GM19467 (cell line): ENCODE data around the gene DPP6.

Experiments
- ATAC-seq: cut with Tn5 transposase; IDR thresholded peaks from one replicate; pipeline ENCODE4 v1.9.1; 2021; ENCODE audit warnings: mild to moderate bottlenecking, moderate library complexity; ENCODE audit not compliant: unreplicated experiment

The DPP6 gene

GRCh38 chr7:154394804-154395203 is 342.6 kb downstream of the DPP6 start:
- no peak for ATAC-seq

- no peak for ATAC-seq
These were observed 354.1 kb downstream of the DPP6 start for GRCh38 chr7:154406312-154406711.

- no peak for ATAC-seq
These were observed 357.6 kb downstream of the DPP6 start for GRCh38 chr7:154409703-154410311.

GRCh38 chr7:154412105-154412504 is 359.9 kb downstream of the DPP6 start:
- ATAC-seq, result no peak

- ATAC-seq, result no peak
These were observed 363.7 kb downstream of the DPP6 start for GRCh38 chr7:154415709-154416399.

- ATAC-seq, result no peak
These were observed 364.5 kb downstream of the DPP6 start for GRCh38 chr7:154416714-154417113.

- ATAC-seq, result no peak
These were observed 367.1 kb downstream of the DPP6 start for GRCh38 chr7:154419344-154419743.

GRCh38 chr7:154423231-154423630 is 371.0 kb downstream of the DPP6 start:
- ATAC-seq, result no peak

- ATAC-seq, result no peak
These were observed 372.2 kb downstream of the DPP6 start for GRCh38 chr7:154424350-154424749.

GRCh38 chr7:154425271-154425670 is 373.1 kb downstream of the DPP6 start:
- ATAC-seq, result no peak

GRCh38 chr7:154426778-154427177 is 374.6 kb downstream of the DPP6 start:
- ATAC-seq, result no peak

GRCh38 chr7:154427533-154427932 is 375.3 kb downstream of the DPP6 start:
- no peak for ATAC-seq

GRCh38 chr7:154429666-154430404 is 377.6 kb downstream of the DPP6 start:
- no peak for ATAC-seq

- no peak for ATAC-seq
These were observed 378.4 kb downstream of the DPP6 start for GRCh38 chr7:154430640-154431039.

- no peak for ATAC-seq
These were observed 378.8 kb downstream of the DPP6 start for GRCh38 chr7:154431045-154431444.

- ATAC-seq, result no peak
These were observed 381.7 kb downstream of the DPP6 start for GRCh38 chr7:154433632-154434598.

GRCh38 chr7:154436560-154436959 is 384.4 kb downstream of the DPP6 start:
- no peak for ATAC-seq

- ATAC-seq, result no peak
These were observed 385.0 kb downstream of the DPP6 start for GRCh38 chr7:154437234-154437633.

GRCh38 chr7:154438571-154439367 is 386.6 kb downstream of the DPP6 start:
- no peak for ATAC-seq

- ATAC-seq, result no peak
These were observed 387.9 kb downstream of the DPP6 start for GRCh38 chr7:154440058-154440457.
